ENCODE measurements around the gene VAC14.

DNA sequence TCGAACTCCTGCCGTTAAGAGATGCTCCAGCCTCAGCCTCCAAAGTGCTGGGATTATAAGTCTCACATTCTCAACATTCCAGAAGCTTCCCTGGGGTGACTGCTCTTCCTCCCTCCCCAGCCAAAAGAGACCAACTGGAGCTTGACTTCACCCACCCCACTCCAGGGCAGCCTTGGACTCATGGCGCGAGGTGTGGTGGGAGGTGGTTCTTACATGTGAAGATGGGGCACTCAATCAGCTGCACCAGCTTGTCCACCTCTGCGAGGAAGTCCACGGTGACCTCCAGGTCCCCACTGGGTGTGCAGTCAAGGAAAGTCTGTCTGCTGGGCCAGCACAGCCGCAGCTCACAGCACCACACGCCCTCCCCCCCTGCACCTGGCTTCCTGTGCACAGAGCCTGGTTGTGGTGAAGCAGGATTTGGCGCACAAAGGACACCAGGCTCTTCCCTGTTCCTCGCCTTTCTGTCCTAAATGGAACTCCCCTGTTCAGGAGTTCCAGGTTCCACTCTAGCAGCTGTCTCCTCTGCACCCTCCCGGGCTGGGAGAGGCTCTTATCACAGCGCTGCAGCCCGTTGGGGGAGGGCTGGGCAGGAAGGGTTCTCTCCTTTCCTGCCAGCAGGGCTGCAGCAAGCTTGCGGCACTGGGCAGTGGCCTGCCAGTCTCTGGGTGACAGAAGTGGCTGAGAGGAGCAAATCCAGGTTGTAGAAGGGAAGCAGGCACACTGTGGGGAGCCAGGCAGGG, 105.5 kb downstream of the VAC14 start:
- TF ChIP-seq, protein P1, sequence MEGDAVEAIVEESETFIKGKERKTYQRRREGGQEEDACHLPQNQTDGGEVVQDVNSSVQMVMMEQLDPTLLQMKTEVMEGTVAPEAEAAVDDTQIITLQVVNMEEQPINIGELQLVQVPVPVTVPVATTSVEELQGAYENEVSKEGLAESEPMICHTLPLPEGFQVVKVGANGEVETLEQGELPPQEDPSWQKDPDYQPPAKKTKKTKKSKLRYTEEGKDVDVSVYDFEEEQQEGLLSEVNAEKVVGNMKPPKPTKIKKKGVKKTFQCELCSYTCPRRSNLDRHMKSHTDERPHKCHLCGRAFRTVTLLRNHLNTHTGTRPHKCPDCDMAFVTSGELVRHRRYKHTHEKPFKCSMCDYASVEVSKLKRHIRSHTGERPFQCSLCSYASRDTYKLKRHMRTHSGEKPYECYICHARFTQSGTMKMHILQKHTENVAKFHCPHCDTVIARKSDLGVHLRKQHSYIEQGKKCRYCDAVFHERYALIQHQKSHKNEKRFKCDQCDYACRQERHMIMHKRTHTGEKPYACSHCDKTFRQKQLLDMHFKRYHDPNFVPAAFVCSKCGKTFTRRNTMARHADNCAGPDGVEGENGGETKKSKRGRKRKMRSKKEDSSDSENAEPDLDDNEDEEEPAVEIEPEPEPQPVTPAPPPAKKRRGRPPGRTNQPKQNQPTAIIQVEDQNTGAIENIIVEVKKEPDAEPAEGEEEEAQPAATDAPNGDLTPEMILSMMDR (IDR thresholded peaks at IDR 0.05): no peak
- no peak for TF ChIP-seq POLR2A (IDR thresholded peaks at IDR 0.05)
